ENCODE results near the gene KRTAP10-6. TPM values are rescaled to one million over a fixed set of nuclear protein-coding genes. Genes with fewer than 3 reads are reported as not detected.
A peak's percentile ranks its signal among the peaks of the same experiment; 100 is the strongest.

The KRTAP10-6 gene
- total RNA-seq, 6 donors from 2014 or later, result not detected

GRCh38 chr21:44599264-44600029 is 7.1 kb upstream of the KRTAP10-6 start:
- DNase-seq (no peak), ATAC-seq (ENCODE audit: low FRiP score in 2 of 2) (no peak)
- WGBS, 2 donors, result 91 to 98% methylated on average over 6 to 8 of the region's 8 CpGs
- no peak overlapping the region for H3K27ac ChIP-seq
- no peaks in the 10 kb centered on the region for H3K27me3 ChIP-seq
- no peaks in the 10 kb centered on the region for H3K4me1 ChIP-seq
- H3K4me3 ChIP-seq, result no peak overlapping the region
- TF ChIP-seq EP300 (IDR thresholded peaks at IDR 0.05) (no peak), CTCF (IDR thresholded peaks at IDR 0.05) (no peak), POLR2AphosphoS5 (IDR thresholded peaks at IDR 0.05) (no peak), POLR2A (IDR thresholded peaks at IDR 0.05) (no peak)
- H3K9me3 ChIP-seq, result no peaks in the 10 kb centered on the region
- H3K36me3 ChIP-seq, result no peaks in the 10 kb centered on the region

GRCh38 chr21:44598061-44598460 is 5.8 kb upstream of the KRTAP10-6 start:
- WGBS, 2 donors, result 79 to 81% methylated on average over 11 of the region's 11 CpGs
- H3K4me1 ChIP-seq, result no peaks in the 10 kb centered on the region
- H3K27me3 ChIP-seq, result no peaks in the 10 kb centered on the region
- TF ChIP-seq POLR2AphosphoS5 (IDR thresholded peaks at IDR 0.05) (no peak), EP300 (IDR thresholded peaks at IDR 0.05) (no peak), POLR2A (IDR thresholded peaks at IDR 0.05) (no peak), CTCF (IDR thresholded peaks at IDR 0.05) (no peak)
- no peak for ATAC-seq (ENCODE audit: low FRiP score in 2 of 2)
- DNase-seq, result no peak
- no peak overlapping the region for H3K4me3 ChIP-seq
- no peaks in the 10 kb centered on the region for H3K36me3 ChIP-seq
- no peaks in the 10 kb centered on the region for H3K9me3 ChIP-seq
- H3K27ac ChIP-seq, result no peak overlapping the region

- DNase-seq (no peak), ATAC-seq (ENCODE audit: low FRiP score in 2 of 2) (peak in 1 of 2 donors; percentile 13)
- Histone ChIP-seq H3K4me3 (no peak overlapping the region), H3K9me3 (no peaks in the 10 kb centered on the region), H3K4me1 (no peaks in the 10 kb centered on the region), H3K36me3 (no peaks in the 10 kb centered on the region), H3K27ac (no peak overlapping the region), H3K27me3 (no peaks in the 10 kb centered on the region)
- 76 to 88% methylated on average over 5 to 8 of the region's 9 CpGs for WGBS, 2 donors
- no peak for TF ChIP-seq CTCF (IDR thresholded peaks at IDR 0.05)
- TF ChIP-seq EP300 (IDR thresholded peaks at IDR 0.05), result no peak
- no peak for TF ChIP-seq POLR2A (IDR thresholded peaks at IDR 0.05)
- TF ChIP-seq POLR2AphosphoS5 (IDR thresholded peaks at IDR 0.05), result no peak
Measured at GRCh38 chr21:44596068-44596725, 3.9 kb upstream of the KRTAP10-6 start.

- H3K4me3 ChIP-seq, result no peak overlapping the region
- H3K27ac ChIP-seq, result no peak overlapping the region
- ATAC-seq (ENCODE audit: low FRiP score in 2 of 2), result no peak
- DNase-seq, result no peak
- no peaks in the 10 kb centered on the region for H3K4me1 ChIP-seq
- H3K36me3 ChIP-seq, result no peaks in the 10 kb centered on the region
- TF ChIP-seq EP300 (IDR thresholded peaks at IDR 0.05) (no peak), POLR2AphosphoS5 (IDR thresholded peaks at IDR 0.05) (no peak), POLR2A (IDR thresholded peaks at IDR 0.05) (no peak), CTCF (IDR thresholded peaks at IDR 0.05) (no peak)
- no peaks in the 10 kb centered on the region for H3K9me3 ChIP-seq
- H3K27me3 ChIP-seq, result no peaks in the 10 kb centered on the region
- 75 to 85% methylated on average over 6 of the region's 6 CpGs for WGBS, 2 donors
Measured at GRCh38 chr21:44595524-44595923, 3.2 kb upstream of the KRTAP10-6 start.
